ENCODE measurements around the gene TPP2.

Gene TPP2

DNA sequence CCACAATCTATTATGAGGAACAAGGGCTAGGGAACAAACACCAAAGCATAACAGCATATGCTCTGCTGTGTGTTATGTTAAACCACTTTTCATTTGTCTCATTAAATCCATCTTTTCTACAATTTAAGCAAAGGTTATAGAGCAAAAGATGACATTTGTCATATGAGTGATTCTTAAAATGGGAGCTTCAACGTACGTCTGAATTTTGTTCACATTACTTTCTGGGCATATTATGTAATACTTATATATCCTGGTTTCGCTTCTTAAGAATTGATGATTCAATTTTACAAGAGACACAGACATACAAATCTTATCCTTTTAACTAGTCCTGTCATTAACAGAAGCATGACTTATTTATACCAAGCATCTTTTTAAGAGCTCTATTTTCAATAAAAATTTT is 3.3 kb upstream of the TPP2 start:
- DNase-seq (ENCODE audit: low read depth, low spot score): no peak

DNA sequence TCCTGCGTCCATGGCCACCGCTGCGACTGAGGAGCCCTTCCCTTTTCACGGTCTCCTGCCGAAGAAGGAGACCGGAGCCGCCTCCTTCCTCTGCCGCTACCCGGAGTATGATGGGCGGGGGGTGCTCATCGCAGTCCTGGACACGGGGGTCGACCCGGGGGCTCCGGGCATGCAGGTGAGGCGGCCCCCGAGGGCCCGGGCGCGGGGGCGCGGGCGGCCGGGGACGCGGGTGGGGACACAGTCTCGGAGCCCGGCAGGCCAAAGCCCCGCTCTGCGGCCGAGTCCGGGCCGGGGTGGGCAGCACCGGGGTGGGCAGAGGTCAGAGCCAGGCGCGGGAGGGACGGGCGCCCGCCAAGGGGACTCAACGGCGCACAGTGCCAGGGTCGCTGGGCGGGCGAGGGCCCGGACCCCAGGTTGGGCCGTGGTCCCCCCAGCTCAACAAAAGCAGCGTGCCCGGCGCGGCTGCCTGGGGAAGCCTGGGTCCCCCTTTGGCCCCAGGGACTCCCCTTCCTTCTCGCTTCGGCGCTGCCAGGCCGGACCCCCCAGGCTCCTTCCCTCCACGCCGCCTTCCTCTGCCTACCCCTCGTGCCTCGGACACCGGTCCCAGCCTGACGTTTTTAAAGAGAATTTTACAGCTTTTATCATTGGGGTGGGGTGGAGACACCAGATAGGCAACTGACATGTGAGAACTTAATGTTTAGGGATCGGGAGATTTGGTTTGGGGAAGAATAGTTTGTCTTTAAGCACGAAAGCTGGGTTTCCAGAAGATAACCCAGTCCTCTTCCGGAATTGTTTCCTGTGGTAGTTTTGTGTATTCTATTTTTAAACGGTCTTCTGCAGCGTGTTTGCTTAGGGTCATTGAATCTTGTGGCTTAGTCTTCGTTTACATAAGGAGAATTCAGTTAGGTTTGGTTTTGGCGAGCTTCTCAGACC is 509 bp downstream of the TPP2 start:
- DNase-seq (ENCODE audit: low read depth, low spot score): no peak

- no peak for DNase-seq (ENCODE audit: low read depth, low spot score)
Observed at GRCh38 chr13:102598061-102598460, 1.3 kb downstream of the TPP2 start.

DNA sequence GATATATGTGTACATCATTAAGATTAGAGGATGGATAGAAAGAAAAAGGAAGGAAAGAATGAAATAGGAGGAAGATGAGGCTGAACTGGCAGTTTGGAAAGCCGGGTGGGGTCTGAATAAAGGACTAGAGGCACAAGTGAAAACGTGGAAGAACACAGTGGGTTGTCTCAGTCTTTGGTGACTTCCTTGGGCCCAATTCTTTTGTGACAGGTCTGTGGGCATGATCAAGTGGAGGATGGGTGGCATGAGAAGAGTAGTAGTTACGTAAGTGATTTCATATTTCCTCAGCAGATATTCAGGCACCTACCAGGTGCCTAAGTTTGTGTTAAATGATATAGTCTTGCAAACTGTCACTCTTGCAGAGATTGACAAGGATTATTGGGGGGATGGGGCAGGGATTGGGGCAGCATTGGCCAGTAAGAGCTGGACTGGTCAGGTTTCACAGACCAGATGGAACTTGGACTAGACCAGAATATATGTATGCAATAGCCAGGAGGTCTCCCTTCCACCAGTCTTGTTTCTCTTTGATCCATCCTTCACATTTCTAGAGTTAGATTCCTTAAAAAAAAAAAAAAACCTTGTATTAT is 2.7 kb downstream of the TPP2 start:
- no peak for DNase-seq (ENCODE audit: low read depth, low spot score)

DNA sequence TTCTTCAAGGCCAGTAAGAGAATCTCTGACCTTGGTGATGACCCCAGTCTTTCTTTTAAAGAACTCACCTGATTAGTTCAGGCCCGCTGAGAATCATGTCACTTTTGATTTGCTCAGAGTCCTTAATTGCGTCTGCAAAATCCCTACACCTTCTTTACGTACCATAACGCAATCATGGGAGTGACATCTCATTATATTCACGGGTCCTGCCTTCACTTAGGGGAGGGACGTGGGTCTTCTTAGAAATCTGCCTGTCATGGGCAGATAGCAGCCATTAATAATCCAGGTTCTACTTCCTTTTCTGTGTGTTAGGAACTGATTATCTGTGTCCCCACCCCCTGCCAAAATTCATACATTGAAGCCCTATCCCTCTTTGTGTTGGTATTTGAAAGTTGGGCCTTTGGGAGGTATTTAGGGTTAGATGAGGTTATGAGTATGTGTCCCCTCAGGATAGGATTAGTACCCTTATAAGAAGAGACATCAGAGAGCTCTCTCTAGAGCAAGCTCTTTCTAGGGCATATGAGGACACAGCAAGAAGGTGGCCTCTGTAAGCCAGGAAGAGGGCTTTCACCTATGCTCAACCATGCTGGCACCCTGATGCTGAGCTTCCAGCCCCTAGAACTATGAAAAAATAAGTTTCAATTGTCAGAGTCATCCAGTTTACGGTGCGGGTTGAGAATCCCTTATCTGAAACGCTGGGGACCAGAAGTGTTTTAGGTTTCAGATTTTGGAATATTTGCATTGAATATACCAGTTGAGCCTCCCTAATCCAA is 9.9 kb downstream of the TPP2 start:
- no peak for DNase-seq (ENCODE audit: low read depth, low spot score)

DNA sequence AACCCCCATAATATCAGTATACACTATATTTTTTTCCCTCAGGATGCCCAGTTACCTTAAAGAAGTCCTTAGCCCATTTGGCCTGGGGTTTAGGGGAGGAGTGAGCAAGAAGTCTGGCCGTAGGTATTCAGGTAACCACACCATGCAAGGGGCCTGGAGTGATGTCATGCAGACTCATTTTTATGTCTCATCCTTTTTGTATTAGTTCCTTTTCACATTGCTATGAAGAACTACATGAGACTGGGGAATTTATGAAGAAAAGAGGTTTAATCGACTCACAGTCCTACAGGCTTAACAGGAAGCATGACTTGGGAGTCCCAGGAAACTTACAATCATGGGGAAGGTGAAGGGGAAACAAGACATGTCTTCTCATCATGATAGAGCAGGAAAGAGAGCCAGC is 12.2 kb downstream of the TPP2 start:
- no peak for DNase-seq (ENCODE audit: low read depth, low spot score)

DNA sequence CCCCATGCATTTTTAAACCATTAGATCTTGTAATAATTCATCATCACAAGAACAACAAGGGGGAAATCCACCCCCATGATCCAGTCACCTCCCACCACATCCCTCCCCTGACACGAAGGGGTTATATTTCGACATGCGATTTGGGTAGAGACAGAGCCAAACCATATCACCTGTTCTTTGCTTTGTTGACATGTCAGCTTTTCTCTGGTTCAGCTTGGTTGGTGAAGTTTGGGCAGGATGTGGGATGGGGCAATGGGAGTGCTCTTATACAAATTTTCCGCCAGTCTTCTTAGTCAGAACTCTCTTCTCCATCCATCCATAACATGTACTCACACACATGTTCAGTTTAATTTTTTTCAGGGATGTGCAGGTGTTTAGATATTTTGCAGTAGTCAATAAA is 12.9 kb downstream of the TPP2 start:
- DNase-seq (ENCODE audit: low read depth, low spot score): no peak

GRCh38 chr13:102610296-102610895 is 13.6 kb downstream of the TPP2 start:
- DNase-seq (ENCODE audit: low read depth, low spot score): no peak

DNA sequence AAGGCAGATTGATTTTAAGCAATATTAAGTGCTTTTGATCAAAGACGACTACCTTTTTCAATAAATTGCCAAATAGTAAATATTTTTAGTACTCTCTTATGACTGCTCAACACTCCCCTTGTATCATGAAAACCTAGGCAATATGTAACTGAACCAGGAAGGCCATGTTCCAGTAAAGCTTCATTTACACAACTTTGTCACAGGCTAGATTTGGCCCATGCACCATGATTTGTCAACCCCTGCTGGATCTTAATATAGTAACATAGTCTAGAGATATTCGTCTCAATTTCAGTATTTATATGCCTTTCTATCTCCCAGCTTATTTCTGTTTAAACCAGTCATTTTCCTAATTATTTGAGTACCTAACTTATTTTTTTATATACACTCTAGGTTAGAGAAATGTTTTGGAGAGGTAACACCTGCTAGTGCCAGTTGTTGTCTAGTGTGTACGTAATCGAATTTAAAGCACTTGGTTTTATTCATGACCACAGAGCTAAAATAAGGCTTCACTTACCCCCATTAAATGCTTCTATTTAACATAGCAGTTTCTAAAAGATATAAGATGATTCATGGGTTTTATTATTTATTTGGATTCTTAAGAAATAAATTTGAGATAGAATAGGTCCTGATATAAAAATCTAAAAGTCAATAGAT is 21.0 kb downstream of the TPP2 start:
- no peak for DNase-seq (ENCODE audit: low read depth, low spot score)

- no peak for DNase-seq (ENCODE audit: low read depth, low spot score)
Observed at GRCh38 chr13:102620516-102620915, 23.7 kb downstream of the TPP2 start.

- no peak for DNase-seq (ENCODE audit: low read depth, low spot score)
Observed at GRCh38 chr13:102626928-102627327, 30.1 kb downstream of the TPP2 start.

GRCh38 chr13:102628559-102628958 is 31.8 kb downstream of the TPP2 start:
- no peak for DNase-seq (ENCODE audit: low read depth, low spot score)

- DNase-seq (ENCODE audit: low read depth, low spot score): no peak
Observed at GRCh38 chr13:102631198-102631597, 34.4 kb downstream of the TPP2 start.

DNA sequence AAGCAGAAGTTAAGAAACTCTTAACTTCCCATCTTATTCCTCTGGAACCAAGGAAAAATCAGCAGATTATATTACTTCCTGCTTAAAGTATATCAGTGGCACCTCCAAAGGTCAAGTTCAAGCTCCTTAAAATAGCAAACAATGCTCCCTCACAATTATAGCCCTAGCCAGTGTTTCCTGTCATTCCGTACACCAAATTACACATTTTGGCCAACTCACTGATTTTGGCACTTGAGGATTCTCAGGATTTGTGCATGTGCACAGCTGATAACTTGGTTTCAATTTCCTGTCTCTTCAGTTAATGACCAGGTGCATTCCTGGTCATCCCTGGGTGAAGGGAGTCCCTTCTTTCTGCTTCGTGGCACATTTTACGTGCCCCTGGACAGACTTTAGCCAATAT is 42.0 kb downstream of the TPP2 start:
- DNase-seq (ENCODE audit: low read depth, low spot score): no peak

GRCh38 chr13:102642029-102642428 is 45.2 kb downstream of the TPP2 start:
- no peak for DNase-seq (ENCODE audit: low read depth, low spot score)

DNA sequence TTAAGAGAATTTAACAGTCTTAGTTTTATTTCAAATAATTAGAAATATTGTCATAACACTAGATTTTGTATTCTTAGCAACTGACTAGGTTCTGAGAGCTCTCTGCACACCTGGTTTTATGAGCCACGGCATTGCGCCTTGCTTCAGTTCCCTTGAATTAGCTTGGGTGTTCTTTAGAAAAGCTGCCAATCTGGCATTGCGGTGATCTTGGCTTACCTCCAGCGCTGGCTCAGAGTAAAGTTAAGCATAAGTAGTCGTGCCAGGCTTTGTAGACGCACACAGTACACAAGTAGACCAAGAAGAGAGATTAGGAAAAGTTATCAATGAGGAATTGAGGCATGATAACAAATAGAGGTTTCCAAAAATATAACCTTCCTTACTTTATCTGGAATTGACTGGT is 45.7 kb downstream of the TPP2 start:
- DNase-seq (ENCODE audit: low read depth, low spot score): no peak

DNA sequence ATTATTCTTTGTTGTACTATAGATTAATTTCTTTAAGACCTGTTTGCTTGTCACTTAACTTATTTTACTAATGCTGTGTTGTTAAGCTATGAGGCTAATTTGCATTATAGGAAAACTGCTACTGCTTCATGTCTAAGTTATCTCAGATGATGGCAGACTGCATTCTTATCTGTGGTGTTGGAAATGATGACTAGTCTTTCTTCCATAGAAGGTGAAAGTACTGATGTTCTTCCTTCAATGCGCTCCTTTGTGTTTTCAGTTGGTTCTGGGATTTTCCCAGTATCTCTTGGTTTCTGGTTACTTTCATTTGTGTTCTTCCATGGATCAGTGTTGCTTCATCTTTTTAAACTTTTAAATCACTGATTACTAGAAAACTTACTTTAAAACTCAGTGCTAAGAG is 46.9 kb downstream of the TPP2 start:
- DNase-seq (ENCODE audit: low read depth, low spot score): no peak

DNA sequence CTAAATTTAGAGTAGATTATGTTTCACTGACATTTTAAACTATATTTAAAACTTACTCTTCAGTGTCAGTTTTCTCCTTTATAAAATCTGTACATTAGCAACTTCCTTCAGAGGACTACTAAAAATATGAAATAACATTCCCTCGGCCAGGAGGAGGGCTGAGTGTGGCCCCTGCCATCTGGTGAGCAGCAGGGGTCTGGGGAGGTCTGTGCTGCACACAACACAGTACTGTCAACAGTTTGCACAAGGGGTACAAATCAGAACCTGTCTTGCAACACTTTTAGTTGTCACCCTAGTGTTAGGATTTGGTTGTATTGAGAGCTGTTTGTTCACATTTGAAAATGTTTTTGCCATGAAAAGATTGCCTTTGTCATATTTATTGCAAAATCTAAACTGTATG is 48.9 kb downstream of the TPP2 start:
- DNase-seq (ENCODE audit: low read depth, low spot score): no peak

GRCh38 chr13:102648046-102648445 is 51.3 kb downstream of the TPP2 start:
- DNase-seq (ENCODE audit: low read depth, low spot score): no peak

GRCh38 chr13:102650444-102650843 is 53.7 kb downstream of the TPP2 start:
- no peak for DNase-seq (ENCODE audit: low read depth, low spot score)

DNA sequence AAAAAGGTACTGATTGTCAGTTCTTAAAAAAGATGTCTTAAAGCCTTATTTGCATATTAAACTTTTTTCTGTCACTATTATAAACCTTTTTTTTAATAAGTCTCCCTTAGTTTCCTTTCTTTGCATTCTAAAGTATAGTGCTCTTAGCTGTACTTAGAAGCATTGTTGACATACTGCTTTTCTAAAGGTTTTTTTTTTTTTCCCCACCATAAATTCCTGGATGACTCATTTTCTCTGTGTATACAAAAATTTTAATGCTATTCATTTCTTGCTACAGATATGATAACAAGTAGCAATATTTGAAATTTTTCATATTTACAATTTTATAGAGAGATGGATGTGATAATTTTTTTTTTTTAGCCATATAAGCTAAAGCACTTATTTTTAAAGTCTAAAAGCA is 54.6 kb downstream of the TPP2 start:
- no peak for DNase-seq (ENCODE audit: low read depth, low spot score)

DNA sequence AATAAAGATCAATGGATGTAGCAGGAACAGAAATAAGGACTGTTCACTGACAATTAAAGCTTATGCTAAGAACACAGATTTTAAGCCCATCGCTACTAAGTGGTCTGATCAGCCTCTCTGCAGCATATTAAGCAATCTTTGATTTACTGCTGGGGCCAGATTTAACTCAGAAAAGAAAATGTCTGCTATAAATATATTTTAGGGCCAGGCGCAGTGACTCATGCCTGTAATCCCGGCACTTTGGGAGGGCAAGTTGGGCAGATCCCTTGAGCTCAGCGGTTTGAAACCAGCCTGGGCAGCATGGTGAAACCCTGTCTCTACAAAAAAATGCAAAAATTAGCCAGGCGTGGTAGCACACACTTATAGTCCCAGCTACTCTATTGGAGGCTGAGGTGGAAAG is 55.1 kb downstream of the TPP2 start:
- DNase-seq (ENCODE audit: low read depth, low spot score): no peak
